ENCODE data around the gene LRRC61. TPM values are rescaled to one million over a fixed set of nuclear protein-coding genes. Genes with fewer than 3 reads are reported as not detected.
A peak's percentile ranks its signal among the peaks of the same experiment; 100 is the strongest.
"Not testable (repeated sequence)": the region's sequence is repeated elsewhere in the genome, so short reads cannot be mapped to it uniquely, and the experiment has no call there.

LRRC61 gene
- total and polyA plus RNA-seq, 4 experiments from 2014 or later = 11.0 to 16.0 (median 13.8) TPM

GRCh38 chr7:150314639-150315239, 8.4 kb upstream of the LRRC61 start:
- CTCF ChIA-PET (ENCODE audit: partially characterized antibody) = interaction anchor here (0.7 kb wide), 1 partner anchor 684 kb away, joined by 3 read pairs; no protein-coding TSS in a partner anchor
- peaks cover 7 to 18% of the 10 kb centered on the region in 2 donors for H3K36me3 Mint-ChIP-seq

DNA sequence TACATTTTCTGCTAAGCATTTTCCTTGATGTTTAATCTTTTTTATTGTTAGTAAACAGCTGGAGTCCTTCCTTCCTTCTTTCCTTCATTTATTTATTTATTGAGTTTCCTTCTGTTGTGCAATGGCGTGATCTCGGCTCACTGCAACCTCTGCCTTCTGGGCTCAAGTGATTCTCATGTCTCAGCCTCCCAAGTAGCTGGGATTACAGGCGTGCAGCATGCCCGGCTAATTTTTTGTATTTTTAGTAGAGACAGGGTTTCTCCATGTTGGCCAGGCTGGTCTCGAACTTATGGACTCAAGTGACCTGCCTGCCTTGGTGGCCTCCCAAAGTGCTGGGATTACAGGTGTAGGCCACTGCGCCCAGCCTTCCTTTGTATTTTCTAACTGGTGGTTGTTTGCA, 6.2 kb upstream of the LRRC61 start:
- H3K27me3 Mint-ChIP-seq; POLR2A ChIA-PET (ENCODE audit: partially characterized antibody): not testable (repeated sequence)
- CTCF ChIA-PET (ENCODE audit: partially characterized antibody) = interaction anchor here (0.7 kb wide), 1 partner anchor 549 kb away, joined by 3 read pairs; no protein-coding TSS in a partner anchor

More at GRCh38 chr7:150314639-150315239, 8.4 kb upstream of the LRRC61 start:
- Histone ChIP-seq H3K9me3 (ENCODE audit: control insufficient read depth in 1 of 2, low read length in 2 of 2) (no peaks in the 10 kb centered on the region), H3K36me3 (ENCODE audit: insufficient read depth, low read length) (no peaks in the 10 kb centered on the region), H3K4me3 (ENCODE audit: low read length in 2 of 2) (no peak overlapping the region), H3K4me1 (ENCODE audit: insufficient read depth, low read length) (peaks cover 2% of the 10 kb centered on the region), H3K27ac (ENCODE audit: low read depth, low read length) (no peak overlapping the region), H3K27me3 (ENCODE audit: insufficient read depth, low read length) (no peaks in the 10 kb centered on the region)
- DNase-seq = no peak
- no peaks in the 10 kb centered on the region for H3K27me3 Mint-ChIP-seq
- no peak overlapping the region for H3K4me3 Mint-ChIP-seq
- no peak overlapping the region for H3K27ac Mint-ChIP-seq
- POLR2A ChIA-PET (ENCODE audit: partially characterized antibody) = interaction anchor here (1.3 kb wide), 1 partner anchor 9 kb away, joined by 3 read pairs; the partner anchor contains the start of genes ACTR3C and LRRC61
- H3K9me3 Mint-ChIP-seq = no peaks in the 10 kb centered on the region
- intact Hi-C loops (cut with micrococcal nuclease) = loop anchor here (5.0 kb wide), 1 partner anchor 728 kb away; no protein-coding TSS in a partner anchor
- H3K4me1 Mint-ChIP-seq = peaks cover 1 to 6% (median 2%) of the 10 kb centered on the region in 4 donors

GRCh38 chr7:150317748-150318444, 5.3 kb upstream of the LRRC61 start:
- ChIA-PET POLR2A (ENCODE audit: partially characterized antibody) (no interaction called here), CTCF (ENCODE audit: partially characterized antibody) (no interaction called here)
- Mint-ChIP-seq H3K27ac (no peak overlapping the region), H3K27me3 (no peaks in the 10 kb centered on the region), H3K4me1 (peaks cover 16 to 28% (median 22%) of the 10 kb centered on the region in 4 donors), H3K36me3 (peaks cover 14 to 22% of the 10 kb centered on the region in 2 donors), H3K9me3 (peaks cover 0 to 1% (median 0%) of the 10 kb centered on the region in 8 donors), H3K4me3 (no peak overlapping the region)
- H3K36me3 ChIP-seq (ENCODE audit: insufficient read depth, low read length) = no peaks in the 10 kb centered on the region
- H3K27ac ChIP-seq (ENCODE audit: low read depth, low read length) = no peak overlapping the region
- no peaks in the 10 kb centered on the region for H3K27me3 ChIP-seq (ENCODE audit: insufficient read depth, low read length)
- no peak overlapping the region for H3K4me3 ChIP-seq (ENCODE audit: low read length in 2 of 2)
- no peaks in the 10 kb centered on the region for H3K9me3 ChIP-seq (ENCODE audit: control insufficient read depth in 1 of 2, low read length in 2 of 2)
- H3K4me1 ChIP-seq (ENCODE audit: insufficient read depth, low read length) = peaks cover 28% of the 10 kb centered on the region
- intact Hi-C loops (cut with micrococcal nuclease) = no loop called here
- no peak for DNase-seq

More for the DNA sequence above, 6.2 kb upstream of the LRRC61 start:
- H3K9me3 ChIP-seq (ENCODE audit: control insufficient read depth in 1 of 2, low read length in 2 of 2); intact Hi-C loops (cut with micrococcal nuclease); H3K27ac Mint-ChIP-seq; H3K27ac ChIP-seq (ENCODE audit: low read depth, low read length); DNase-seq; H3K36me3 ChIP-seq (ENCODE audit: insufficient read depth, low read length); H3K27me3 ChIP-seq (ENCODE audit: insufficient read depth, low read length); H3K4me3 ChIP-seq (ENCODE audit: low read length in 2 of 2); H3K9me3 Mint-ChIP-seq; H3K4me3 Mint-ChIP-seq: not testable (repeated sequence)
- H3K4me1 ChIP-seq (ENCODE audit: insufficient read depth, low read length) = peaks cover 21% of the 10 kb centered on the region
- Mint-ChIP-seq H3K36me3 (peaks cover 10 to 22% of the 10 kb centered on the region in 2 donors), H3K4me1 (peaks cover 9 to 19% (median 14%) of the 10 kb centered on the region in 4 donors)

DNA sequence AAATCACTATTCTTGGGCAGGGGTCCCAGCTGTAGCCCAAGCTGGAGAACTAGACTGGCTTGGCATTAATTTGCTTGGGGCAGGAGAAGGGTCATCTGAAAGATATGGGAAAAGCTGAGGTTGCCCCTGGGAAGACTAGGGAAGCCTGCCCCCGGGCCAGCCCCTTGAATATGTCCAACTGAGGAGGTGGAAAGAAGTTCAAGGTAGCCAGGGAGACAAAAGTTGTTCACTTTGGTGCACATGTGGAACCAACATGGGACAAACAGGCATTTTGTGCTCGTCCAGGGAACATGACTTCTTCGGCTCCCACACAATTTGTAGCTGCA, 1.4 kb upstream of the LRRC61 start:
- H3K36me3 Mint-ChIP-seq = peaks cover 19 to 29% of the 10 kb centered on the region in 2 donors
- Histone ChIP-seq H3K27ac (ENCODE audit: low read depth, low read length) (no peak overlapping the region), H3K4me1 (ENCODE audit: insufficient read depth, low read length) (peaks cover 44% of the 10 kb centered on the region), H3K27me3 (ENCODE audit: insufficient read depth, low read length) (no peaks in the 10 kb centered on the region), H3K4me3 (ENCODE audit: low read length in 2 of 2) (no peak overlapping the region), H3K9me3 (ENCODE audit: control insufficient read depth in 1 of 2, low read length in 2 of 2) (no peaks in the 10 kb centered on the region), H3K36me3 (ENCODE audit: insufficient read depth, low read length) (peaks cover 3% of the 10 kb centered on the region)
- ChIA-PET POLR2A (ENCODE audit: partially characterized antibody) (interaction anchor here (0.7 to 2.1 kb wide), 2 partner anchors 48 to 674 kb away, joined by 3 to 7 read pairs; no protein-coding TSS in a partner anchor), CTCF (ENCODE audit: partially characterized antibody) (no interaction called here)
- no peaks in the 10 kb centered on the region for H3K27me3 Mint-ChIP-seq
- no peak for DNase-seq
- intact Hi-C loops (cut with micrococcal nuclease) = loop anchor here (2.0 kb wide), 2 partner anchors 47 to 57 kb away; partner anchors contain the start of genes REPIN1 and ZNF775
- H3K4me1 Mint-ChIP-seq = peaks cover 31 to 53% (median 40%) of the 10 kb centered on the region in 4 donors
- peak overlapping the region in 6 of 7 donors; percentile 65 to 98 (median 93) for H3K27ac Mint-ChIP-seq
- H3K4me3 Mint-ChIP-seq = peak overlapping the region; percentile 90 to 98 (median 95)
- peaks cover 0 to 1% (median 0%) of the 10 kb centered on the region in 8 donors for H3K9me3 Mint-ChIP-seq

GRCh38 chr7:150322114-150322832, 882 bp upstream of the LRRC61 start:
- Mint-ChIP-seq H3K4me1 (peaks cover 31 to 53% (median 40%) of the 10 kb centered on the region in 4 donors), H3K36me3 (peaks cover 24 to 33% of the 10 kb centered on the region in 2 donors), H3K9me3 (peaks cover 0 to 1% (median 0%) of the 10 kb centered on the region in 8 donors), H3K27ac (peak overlapping the region; percentile 84 to 98 (median 95)), H3K27me3 (no peaks in the 10 kb centered on the region), H3K4me3 (peak overlapping the region; percentile 90 to 98 (median 95))
- Histone ChIP-seq H3K27ac (ENCODE audit: low read depth, low read length) (peak overlapping the region; percentile 82), H3K4me3 (ENCODE audit: low read length in 2 of 2) (peak overlapping the region; percentile 82 to 96), H3K9me3 (ENCODE audit: control insufficient read depth in 1 of 2, low read length in 2 of 2) (no peaks in the 10 kb centered on the region), H3K27me3 (ENCODE audit: insufficient read depth, low read length) (no peaks in the 10 kb centered on the region), H3K36me3 (ENCODE audit: insufficient read depth, low read length) (peaks cover 8% of the 10 kb centered on the region), H3K4me1 (ENCODE audit: insufficient read depth, low read length) (peaks cover 44% of the 10 kb centered on the region)
- POLR2A ChIA-PET (ENCODE audit: partially characterized antibody) = interaction anchor here (0.7 to 2.9 kb wide), 4 partner anchors 48 to 674 kb away, joined by 3 to 14 read pairs (median 6); a partner anchor contains a TSS
- DNase-seq = peak; percentile 43 to 55 (median 51)
- CTCF ChIA-PET (ENCODE audit: partially characterized antibody) = interaction anchor here (1.0 kb wide), 1 partner anchor 9 kb away, joined by 3 read pairs; no protein-coding TSS in a partner anchor
- intact Hi-C loops (cut with micrococcal nuclease) = loop anchor here (2.0 kb wide), 2 partner anchors 47 to 57 kb away; partner anchors contain the start of genes REPIN1 and ZNF775

- Histone ChIP-seq H3K27me3 (ENCODE audit: insufficient read depth, low read length) (no peaks in the 10 kb centered on the region), H3K9me3 (ENCODE audit: control insufficient read depth in 1 of 2, low read length in 2 of 2) (no peaks in the 10 kb centered on the region), H3K36me3 (ENCODE audit: insufficient read depth, low read length) (peaks cover 22% of the 10 kb centered on the region), H3K27ac (ENCODE audit: low read depth, low read length) (peak overlapping the region; percentile 82), H3K4me3 (ENCODE audit: low read length in 2 of 2) (peak overlapping the region; percentile 82 to 96), H3K4me1 (ENCODE audit: insufficient read depth, low read length) (peaks cover 44% of the 10 kb centered on the region)
- Mint-ChIP-seq H3K27ac (peak overlapping the region; percentile 84 to 99 (median 97)), H3K4me3 (peak overlapping the region; percentile 90 to 99 (median 98)), H3K4me1 (peaks cover 31 to 49% (median 40%) of the 10 kb centered on the region in 4 donors), H3K36me3 (peaks cover 31 to 38% of the 10 kb centered on the region in 2 donors), H3K9me3 (peaks cover 0 to 1% (median 0%) of the 10 kb centered on the region in 8 donors), H3K27me3 (no peaks in the 10 kb centered on the region)
- ChIA-PET CTCF (ENCODE audit: partially characterized antibody) (interaction anchor here (1.1 kb wide), 1 partner anchor 31 kb away, joined by 3 read pairs; no protein-coding TSS in a partner anchor), POLR2A (ENCODE audit: partially characterized antibody) (interaction anchor here (0.8 to 2.9 kb wide), 6 partner anchors 10 to 469 kb away, joined by 3 to 14 read pairs (median 6); a partner anchor contains a TSS)
- intact Hi-C loops (cut with micrococcal nuclease) = loop anchor here (2.0 kb wide), 2 partner anchors 45 to 55 kb away; partner anchors contain the start of genes REPIN1 and ZNF775
- DNase-seq = no peak
Observed at GRCh38 chr7:150323682-150324372, 672 bp downstream of the LRRC61 start.

Data from CD4-positive, alpha-beta memory T cell (primary cell).